CD4-positive, alpha-beta T cell treated with Interleukin-6 for 4 hours (primary cell): ENCODE data around the gene PNO1.

ENCODE experiments used
- DNase-seq: peaks from one replicate; pipeline ENCODE4 v3.0.0-alpha.2; 2020; ENCODE audit warnings: mixed read lengths

PNO1 gene

GRCh38 chr2:68196120-68196716 is 38.5 kb downstream of the PNO1 start:
- peak; percentile 73 for DNase-seq

DNA sequence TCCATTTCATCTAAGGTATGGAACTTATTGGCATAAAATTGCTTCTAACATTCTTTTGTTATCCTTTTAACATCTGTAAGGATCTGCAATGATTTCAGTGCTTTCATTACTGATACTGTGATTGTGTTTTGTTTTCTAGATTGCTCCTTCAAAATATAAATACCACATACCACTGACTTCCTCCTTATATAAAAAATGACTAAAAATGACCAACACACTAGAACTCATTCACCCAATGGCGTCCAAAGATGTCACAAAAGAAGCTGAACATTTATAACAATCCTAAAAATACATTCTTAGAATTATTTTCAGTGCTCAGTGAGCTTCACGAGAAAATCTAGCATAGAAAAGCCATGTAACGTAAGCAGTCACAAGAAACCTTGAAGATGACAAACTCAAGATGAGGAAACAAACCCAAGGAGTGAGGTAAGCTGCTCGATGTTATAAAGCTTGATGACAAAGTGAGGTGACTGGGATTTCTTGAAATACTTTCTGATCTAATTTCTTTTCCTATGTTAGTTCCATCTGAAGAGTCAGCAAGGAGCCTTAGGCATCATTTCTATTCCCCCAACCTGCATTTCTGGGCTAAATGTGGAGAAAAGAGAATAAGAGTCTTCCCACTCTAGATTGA is 42.6 kb downstream of the PNO1 start:
- DNase-seq: no peak

GRCh38 chr2:68203587-68203986 is 45.9 kb downstream of the PNO1 start:
- DNase-seq: no peak

- DNase-seq: no peak
These were observed 49.1 kb downstream of the PNO1 start for GRCh38 chr2:68206793-68207192.

DNA sequence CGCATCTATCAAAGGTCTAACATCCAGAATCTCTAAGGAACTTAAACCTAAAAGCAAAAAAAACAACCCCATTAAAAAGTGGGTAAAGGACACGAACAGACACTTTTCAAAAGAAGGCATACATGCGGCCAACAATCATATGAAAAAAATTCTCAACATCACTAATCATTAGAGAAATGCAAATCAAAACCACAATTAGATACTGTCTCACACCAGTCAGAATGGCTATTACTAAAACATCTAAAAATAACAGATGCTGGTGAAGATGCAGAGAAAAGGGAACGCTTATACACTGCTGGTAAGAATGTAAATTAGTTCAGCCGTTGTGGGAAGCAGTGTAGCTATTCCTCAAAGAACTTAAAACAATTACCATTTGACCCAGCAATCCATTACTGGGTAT is 56.7 kb downstream of the PNO1 start:
- DNase-seq: no peak

GRCh38 chr2:68216454-68217310 is 59.0 kb downstream of the PNO1 start:
- DNase-seq: no peak

- DNase-seq: no peak
These were observed 60.0 kb downstream of the PNO1 start for GRCh38 chr2:68217729-68218128.

DNA sequence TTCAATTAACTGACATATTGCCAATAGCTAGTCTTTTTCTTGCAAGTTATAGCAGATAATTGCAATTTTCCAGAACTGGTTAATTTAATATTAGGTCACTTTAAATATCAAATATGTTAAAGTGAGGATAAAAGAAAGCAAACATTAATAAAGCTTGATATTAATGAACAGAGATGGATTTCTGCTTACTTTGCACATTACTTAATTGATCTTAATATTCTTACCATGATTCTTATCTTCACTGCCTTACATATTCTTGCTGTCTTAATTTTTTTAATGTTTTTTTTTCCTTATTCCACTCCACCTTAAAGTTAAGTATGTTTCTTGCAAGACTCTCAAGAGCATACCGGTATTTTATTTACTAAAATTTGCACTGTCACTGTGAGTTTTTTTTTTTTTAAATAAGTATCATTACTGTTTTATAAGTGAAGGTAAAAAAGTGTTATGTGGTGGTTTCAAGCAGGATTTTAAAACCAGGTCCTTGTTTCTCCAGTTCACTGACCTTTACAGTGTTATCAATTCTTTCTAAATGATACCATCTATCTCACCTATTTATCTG is 60.7 kb downstream of the PNO1 start:
- DNase-seq: no peak

DNA sequence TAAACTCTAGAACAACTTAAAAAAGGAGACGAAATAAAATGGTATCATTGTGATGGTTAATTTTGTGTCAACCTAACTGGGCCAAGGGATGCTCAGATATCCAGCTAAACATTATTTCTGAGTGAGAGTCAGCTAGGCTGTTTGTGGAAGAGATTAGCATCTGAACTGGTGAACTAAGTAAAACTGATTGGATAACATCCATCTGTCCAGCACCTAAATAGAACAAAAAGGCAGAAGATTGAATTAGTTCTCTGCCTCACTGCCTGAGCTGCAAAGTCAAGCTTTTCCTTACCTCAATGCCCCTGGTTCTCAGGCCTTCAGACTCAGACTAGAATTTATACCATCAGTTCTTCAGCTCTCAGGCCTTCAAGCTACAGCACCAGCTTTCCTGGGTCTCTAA is 64.6 kb downstream of the PNO1 start:
- DNase-seq: no peak

GRCh38 chr2:68223419-68223818 is 65.7 kb downstream of the PNO1 start:
- no peak for DNase-seq

DNA sequence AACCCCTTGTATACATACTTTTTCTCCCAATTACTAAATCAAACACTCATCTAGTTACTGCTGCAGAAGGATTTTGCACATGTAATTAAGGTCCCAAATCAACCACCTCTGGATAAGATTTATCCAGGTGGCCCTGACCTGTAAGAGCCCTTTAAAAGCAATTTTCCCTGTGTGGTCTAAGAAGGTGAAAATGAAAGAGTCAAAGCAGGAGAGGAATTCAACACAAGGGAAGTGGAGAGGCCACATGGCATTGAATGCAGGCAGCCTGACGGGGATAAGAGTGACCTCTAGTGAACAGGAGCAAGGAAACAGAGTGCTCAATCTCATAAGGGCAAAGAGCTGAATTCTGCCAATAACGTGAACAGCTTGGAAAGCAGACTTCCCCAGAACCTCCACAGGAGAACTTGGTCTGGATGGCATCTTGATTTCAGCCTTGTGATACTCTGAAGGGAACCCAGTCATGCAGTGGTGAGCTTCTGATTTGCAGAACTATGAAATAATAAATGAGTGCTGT is 67.5 kb downstream of the PNO1 start:
- peak; percentile 48 for DNase-seq
